Fibroblast of pulmonary artery (primary cell): ENCODE measurements around the gene UPF1.

Source experiments
- DNase-seq: peaks from one replicate; pipeline ENCODE4 v3.0.0-alpha.2; 2010; ENCODE audit warnings: low read depth
- H3K4me3 ChIP-seq: replicated peaks from 2 replicates; pipeline ENCODE4 v1.5.1; 2011; ENCODE audit warnings: low read depth, mild to moderate bottlenecking, control low read depth, low read length, moderate library complexity
- CTCF ChIP-seq: IDR thresholded peaks from 2 replicates; pipeline ENCODE4 v1.5.1; 2011; ENCODE audit warnings: mild to moderate bottlenecking, control low read depth, low read length, inconsistent platforms; ENCODE audit errors: missing control alignments

Gene UPF1

GRCh38 chr19:18851673-18852325, 20.0 kb downstream of the UPF1 start:
- no peak for TF ChIP-seq CTCF
- DNase-seq = no peak
- no peak overlapping the region for H3K4me3 ChIP-seq

GRCh38 chr19:18852648-18853047, 20.9 kb downstream of the UPF1 start:
- TF ChIP-seq CTCF = no peak
- no peak overlapping the region for H3K4me3 ChIP-seq
- no peak for DNase-seq

GRCh38 chr19:18853755-18854427, 22.1 kb downstream of the UPF1 start:
- no peak for TF ChIP-seq CTCF
- no peak overlapping the region for H3K4me3 ChIP-seq
- DNase-seq = no peak

- no peak for DNase-seq
- no peak for TF ChIP-seq CTCF
- no peak overlapping the region for H3K4me3 ChIP-seq
These were observed 23.2 kb downstream of the UPF1 start for GRCh38 chr19:18854982-18855381.

GRCh38 chr19:18855647-18856384, 24.1 kb downstream of the UPF1 start:
- H3K4me3 ChIP-seq = no peak overlapping the region
- DNase-seq = no peak
- TF ChIP-seq CTCF = no peak

- H3K4me3 ChIP-seq = no peak overlapping the region
- peak; percentile 55 for DNase-seq
- peak; percentile 44 for TF ChIP-seq CTCF
These were observed 24.8 kb downstream of the UPF1 start for GRCh38 chr19:18856385-18857126.
